Left kidney (tissue), 1 donor: ENCODE data around the gene TARP.

Experiments used
- DNase-seq: peaks from one replicate; pipeline ENCODE4 v3.0.0-alpha.2; 2013

The TARP gene

GRCh38 chr7:38273286-38273995, at the start of gene TARP:
Gene TARP (minus strand): TSS chr7:38273636.
- no peak for DNase-seq

- DNase-seq = no peak
Measured at GRCh38 chr7:38323156-38323555, 49.7 kb upstream of the TARP start.

- DNase-seq = no peak
Measured at GRCh38 chr7:38322461-38322860, 49.0 kb upstream of the TARP start.

- DNase-seq = no peak
Measured at GRCh38 chr7:38321967-38322366, 48.5 kb upstream of the TARP start.

GRCh38 chr7:38321515-38321944, 48.1 kb upstream of the TARP start:
- no peak for DNase-seq

GRCh38 chr7:38321050-38321449, 47.6 kb upstream of the TARP start:
- no peak for DNase-seq

- DNase-seq = no peak
Measured at GRCh38 chr7:38319873-38320272, 46.4 kb upstream of the TARP start.

- DNase-seq = no peak
Measured at GRCh38 chr7:38318803-38319416, 45.5 kb upstream of the TARP start.

- no peak for DNase-seq
Measured at GRCh38 chr7:38318241-38318640, 44.8 kb upstream of the TARP start.

- no peak for DNase-seq
Measured at GRCh38 chr7:38317515-38317914, 44.1 kb upstream of the TARP start.

GRCh38 chr7:38316733-38317360, 43.4 kb upstream of the TARP start:
- DNase-seq = no peak

GRCh38 chr7:38315410-38315809, 42.0 kb upstream of the TARP start:
- no peak for DNase-seq

- DNase-seq = no peak
Measured at GRCh38 chr7:38312821-38313220, 39.4 kb upstream of the TARP start.

GRCh38 chr7:38311329-38311937, 38.0 kb upstream of the TARP start:
- no peak for DNase-seq

- DNase-seq = no peak
Measured at GRCh38 chr7:38310591-38311101, 37.2 kb upstream of the TARP start.

GRCh38 chr7:38309555-38309954, 36.1 kb upstream of the TARP start:
- no peak for DNase-seq

- DNase-seq = no peak
Measured at GRCh38 chr7:38308140-38308539, 34.7 kb upstream of the TARP start.

- no peak for DNase-seq
Measured at GRCh38 chr7:38307640-38308039, 34.2 kb upstream of the TARP start.

GRCh38 chr7:38306914-38307313, 33.5 kb upstream of the TARP start:
- DNase-seq = no peak

- DNase-seq = no peak
Measured at GRCh38 chr7:38306171-38306570, 32.7 kb upstream of the TARP start.

- no peak for DNase-seq
Measured at GRCh38 chr7:38303866-38304265, 30.4 kb upstream of the TARP start.

- DNase-seq = no peak
Measured at GRCh38 chr7:38300175-38300574, 26.7 kb upstream of the TARP start.
